ENCODE data around the gene PPP1R1A. TPM values are rescaled to one million over a fixed set of nuclear protein-coding genes. Genes with fewer than 3 reads are reported as not detected.

PPP1R1A gene
- total RNA-seq, 1 donor, result 0.36 TPM

DNA sequence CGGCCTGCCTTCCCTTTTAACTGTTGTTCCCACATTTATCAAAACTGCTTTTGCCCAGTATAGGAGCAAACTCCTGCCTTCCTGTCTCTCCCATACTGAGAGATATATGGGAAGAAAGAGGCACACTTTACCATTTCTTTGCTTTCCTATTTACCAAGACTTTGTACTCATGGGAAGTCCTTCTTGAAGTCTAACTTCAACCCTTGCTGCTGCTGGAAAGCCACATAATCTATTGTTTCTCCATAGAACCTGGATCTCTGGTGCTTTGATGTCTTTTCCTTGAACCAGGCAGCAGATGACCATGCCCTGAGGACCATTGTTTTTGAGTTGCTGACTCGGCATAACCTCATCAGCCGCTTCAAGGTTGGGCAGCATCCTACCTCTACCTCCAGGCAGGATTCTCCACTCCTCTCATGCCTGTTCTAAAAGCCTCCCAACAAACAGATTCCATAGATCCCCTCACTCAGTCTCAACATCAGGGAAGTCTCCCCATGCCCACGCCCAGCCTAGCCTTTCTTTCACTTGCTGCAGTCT, 18.4 kb downstream of the PPP1R1A start:
- H3K79me2 ChIP-seq (ENCODE audit: insufficient read depth, low read length), result no peaks in the 10 kb centered on the region
- TF ChIP-seq, protein P1, sequence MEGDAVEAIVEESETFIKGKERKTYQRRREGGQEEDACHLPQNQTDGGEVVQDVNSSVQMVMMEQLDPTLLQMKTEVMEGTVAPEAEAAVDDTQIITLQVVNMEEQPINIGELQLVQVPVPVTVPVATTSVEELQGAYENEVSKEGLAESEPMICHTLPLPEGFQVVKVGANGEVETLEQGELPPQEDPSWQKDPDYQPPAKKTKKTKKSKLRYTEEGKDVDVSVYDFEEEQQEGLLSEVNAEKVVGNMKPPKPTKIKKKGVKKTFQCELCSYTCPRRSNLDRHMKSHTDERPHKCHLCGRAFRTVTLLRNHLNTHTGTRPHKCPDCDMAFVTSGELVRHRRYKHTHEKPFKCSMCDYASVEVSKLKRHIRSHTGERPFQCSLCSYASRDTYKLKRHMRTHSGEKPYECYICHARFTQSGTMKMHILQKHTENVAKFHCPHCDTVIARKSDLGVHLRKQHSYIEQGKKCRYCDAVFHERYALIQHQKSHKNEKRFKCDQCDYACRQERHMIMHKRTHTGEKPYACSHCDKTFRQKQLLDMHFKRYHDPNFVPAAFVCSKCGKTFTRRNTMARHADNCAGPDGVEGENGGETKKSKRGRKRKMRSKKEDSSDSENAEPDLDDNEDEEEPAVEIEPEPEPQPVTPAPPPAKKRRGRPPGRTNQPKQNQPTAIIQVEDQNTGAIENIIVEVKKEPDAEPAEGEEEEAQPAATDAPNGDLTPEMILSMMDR (IDR thresholded peaks at IDR 0.05; ENCODE audit: extremely low read depth, low read depth, low read length), result no peak
- peaks cover 27% of the 10 kb centered on the region for H3K27me3 ChIP-seq (ENCODE audit: insufficient read depth, low read length)
- H2AFZ ChIP-seq (ENCODE audit: low read length), result no peak overlapping the region
- no peaks in the 10 kb centered on the region for H4K20me1 ChIP-seq (ENCODE audit: insufficient read depth, low read length)
- no peak overlapping the region for H3K4me2 ChIP-seq (ENCODE audit: insufficient read depth, low read length)
- no peaks in the 10 kb centered on the region for H3K4me1 ChIP-seq (ENCODE audit: insufficient read depth, low read length)
- no peak overlapping the region for H3K27ac ChIP-seq (ENCODE audit: low read depth, low read length)
- no peaks in the 10 kb centered on the region for H3K36me3 ChIP-seq (ENCODE audit: insufficient read depth, low read length)
- no peaks in the 10 kb centered on the region for H3K9me3 ChIP-seq (ENCODE audit: low read depth, low read length)
- no peak for DNase-seq (ENCODE audit: insufficient read length, low spot score, missing footprints)
- no peak overlapping the region for H3K4me3 ChIP-seq (ENCODE audit: insufficient read depth, low read length)

DNA sequence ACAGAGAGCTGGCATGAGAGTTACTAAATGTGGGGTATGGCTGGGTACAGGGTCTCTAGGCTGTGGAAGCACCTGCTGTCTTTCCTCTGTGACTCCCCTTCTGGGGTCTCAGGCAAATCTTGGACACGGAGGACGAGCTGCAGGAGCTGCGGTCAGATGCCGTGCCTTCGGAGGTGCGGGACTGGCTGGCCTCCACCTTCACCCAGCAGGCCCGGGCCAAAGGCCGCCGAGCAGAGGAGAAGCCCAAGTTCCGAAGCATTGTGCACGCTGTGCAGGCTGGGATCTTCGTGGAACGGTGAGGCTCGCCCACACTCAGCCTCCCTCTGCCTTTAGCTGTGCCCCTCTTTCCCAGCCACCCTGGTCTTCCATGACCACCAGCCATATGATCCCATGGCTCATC, 19.4 kb downstream of the PPP1R1A start:
- TF ChIP-seq, protein P1 (IDR thresholded peaks at IDR 0.05; ENCODE audit: extremely low read depth, low read depth, low read length), result no peak
- no peaks in the 10 kb centered on the region for H4K20me1 ChIP-seq (ENCODE audit: insufficient read depth, low read length)
- H3K4me1 ChIP-seq (ENCODE audit: insufficient read depth, low read length), result no peaks in the 10 kb centered on the region
- no peaks in the 10 kb centered on the region for H3K79me2 ChIP-seq (ENCODE audit: insufficient read depth, low read length)
- H3K36me3 ChIP-seq (ENCODE audit: insufficient read depth, low read length), result no peaks in the 10 kb centered on the region
- no peak overlapping the region for H3K4me3 ChIP-seq (ENCODE audit: insufficient read depth, low read length)
- H2AFZ ChIP-seq (ENCODE audit: low read length), result no peak overlapping the region
- no peak for DNase-seq (ENCODE audit: insufficient read length, low spot score, missing footprints)
- H3K9me3 ChIP-seq (ENCODE audit: low read depth, low read length), result no peaks in the 10 kb centered on the region
- H3K27me3 ChIP-seq (ENCODE audit: insufficient read depth, low read length), result peaks cover 27% of the 10 kb centered on the region
- H3K4me2 ChIP-seq (ENCODE audit: insufficient read depth, low read length), result no peak overlapping the region
- H3K27ac ChIP-seq (ENCODE audit: low read depth, low read length), result no peak overlapping the region

DNA sequence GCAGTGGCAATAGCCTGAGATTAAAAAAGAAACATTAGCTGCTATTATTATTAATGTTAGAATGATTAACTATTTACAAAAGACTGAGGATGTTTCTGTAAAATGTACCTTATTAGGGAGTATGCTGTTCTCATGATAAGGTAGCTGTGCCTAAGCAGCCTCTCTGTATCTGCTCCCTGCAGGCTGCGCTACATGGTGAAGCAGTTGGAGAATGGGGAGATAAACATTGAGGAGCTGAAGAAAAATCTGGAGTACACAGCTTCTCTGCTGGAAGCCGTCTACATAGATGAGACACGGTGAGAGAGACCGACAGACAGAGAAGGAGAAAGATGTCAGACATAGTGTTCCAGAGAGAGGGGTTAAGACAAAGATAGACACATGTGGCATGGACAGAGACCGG, 21.7 kb downstream of the PPP1R1A start:
- Histone ChIP-seq H3K9me3 (ENCODE audit: low read depth, low read length) (no peaks in the 10 kb centered on the region), H3K27ac (ENCODE audit: low read depth, low read length) (no peak overlapping the region), H4K20me1 (ENCODE audit: insufficient read depth, low read length) (no peaks in the 10 kb centered on the region), H3K27me3 (ENCODE audit: insufficient read depth, low read length) (peaks cover 26% of the 10 kb centered on the region), H3K4me3 (ENCODE audit: insufficient read depth, low read length) (no peak overlapping the region), H3K36me3 (ENCODE audit: insufficient read depth, low read length) (no peaks in the 10 kb centered on the region), H3K4me2 (ENCODE audit: insufficient read depth, low read length) (no peak overlapping the region), H3K79me2 (ENCODE audit: insufficient read depth, low read length) (no peaks in the 10 kb centered on the region), H2AFZ (ENCODE audit: low read length) (no peak overlapping the region), H3K4me1 (ENCODE audit: insufficient read depth, low read length) (no peaks in the 10 kb centered on the region)
- DNase-seq (ENCODE audit: insufficient read length, low spot score, missing footprints), result no peak
- TF ChIP-seq, protein P1 (IDR thresholded peaks at IDR 0.05; ENCODE audit: extremely low read depth, low read depth, low read length), result no peak

DNA sequence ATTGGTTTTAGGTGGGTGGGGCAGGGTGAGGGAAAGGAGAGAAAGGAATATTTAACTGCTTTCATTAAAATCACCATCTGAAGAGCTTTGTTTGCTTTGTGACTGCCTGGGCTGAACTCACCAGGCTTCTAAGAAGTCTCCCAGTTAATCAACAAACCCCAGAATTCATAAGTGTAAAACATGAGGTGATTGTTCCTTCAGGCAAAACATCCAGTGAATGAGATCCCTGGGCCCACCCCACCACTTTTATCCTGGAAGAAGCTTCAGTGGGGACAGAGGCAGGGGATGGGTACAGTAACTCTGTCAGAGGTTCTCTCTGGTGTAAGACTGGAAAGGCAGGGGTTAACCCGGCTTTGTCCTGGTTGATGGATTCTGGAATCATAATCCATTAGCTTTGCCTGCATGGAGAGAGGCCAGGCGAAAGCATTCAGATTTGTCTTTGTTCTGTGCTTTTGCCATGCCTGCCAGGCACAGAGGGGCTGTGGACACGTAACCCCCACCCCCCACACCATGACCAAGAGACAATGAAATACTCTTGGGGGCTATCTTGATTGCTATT, 22.4 kb downstream of the PPP1R1A start:
- Histone ChIP-seq H3K27ac (ENCODE audit: low read depth, low read length) (no peak overlapping the region), H3K4me3 (ENCODE audit: insufficient read depth, low read length) (no peak overlapping the region), H2AFZ (ENCODE audit: low read length) (no peak overlapping the region), H3K36me3 (ENCODE audit: insufficient read depth, low read length) (no peaks in the 10 kb centered on the region), H3K27me3 (ENCODE audit: insufficient read depth, low read length) (peaks cover 22% of the 10 kb centered on the region), H3K9me3 (ENCODE audit: low read depth, low read length) (no peaks in the 10 kb centered on the region), H4K20me1 (ENCODE audit: insufficient read depth, low read length) (no peaks in the 10 kb centered on the region), H3K4me1 (ENCODE audit: insufficient read depth, low read length) (peaks cover under 1% of the 10 kb centered on the region), H3K79me2 (ENCODE audit: insufficient read depth, low read length) (no peaks in the 10 kb centered on the region), H3K4me2 (ENCODE audit: insufficient read depth, low read length) (no peak overlapping the region)
- no peak for DNase-seq (ENCODE audit: insufficient read length, low spot score, missing footprints)
- TF ChIP-seq, protein P1 (IDR thresholded peaks at IDR 0.05; ENCODE audit: extremely low read depth, low read depth, low read length), result no peak
